Kidney epithelial cell (primary cell): Measurements from ENCODE around the gene OMP. TPM values are rescaled to one million over a fixed set of nuclear protein-coding genes. Genes with fewer than 3 reads are reported as not detected.

Experiments
- DNase-seq: peaks from one replicate; pipeline ENCODE4 v3.0.0-alpha.2; 2010; ENCODE audit warnings: low read depth
- H3K27me3 ChIP-seq: 2 replicates; pipeline ENCODE4 v1.6.0; 2011; ENCODE audit warnings: low read length; ENCODE audit not compliant: control insufficient read depth, insufficient read depth
- H3K36me3 ChIP-seq: 2 replicates; pipeline ENCODE4 v1.5.1; 2011; ENCODE audit warnings: low read length; ENCODE audit not compliant: control insufficient read depth, insufficient read depth
- H3K4me3 ChIP-seq: 2 replicates; pipeline ENCODE4 v1.5.1; 2011; ENCODE audit warnings: low read depth, mild to moderate bottlenecking, control low read depth, low read length
- total RNA-seq: library from RNA; depleted of rRNA; stranded (reverse); fragments of >200 nt; gene quantifications from 2 replicates; pipeline ENCODE4 v1.2.3, GENCODE V29; 2015
- TF ChIP-seq, protein P1 (sequence below): IDR thresholded peaks from 2 replicates; pipeline ENCODE4 v1.5.1; 2011; ENCODE audit warnings: mild to moderate bottlenecking, moderate library complexity, low read length, control low read depth, inconsistent platforms; ENCODE audit not compliant: insufficient read depth, poor library complexity, severe bottlenecking

The OMP gene
- total RNA-seq, 1 donor from 2014 or later: not detected

DNA sequence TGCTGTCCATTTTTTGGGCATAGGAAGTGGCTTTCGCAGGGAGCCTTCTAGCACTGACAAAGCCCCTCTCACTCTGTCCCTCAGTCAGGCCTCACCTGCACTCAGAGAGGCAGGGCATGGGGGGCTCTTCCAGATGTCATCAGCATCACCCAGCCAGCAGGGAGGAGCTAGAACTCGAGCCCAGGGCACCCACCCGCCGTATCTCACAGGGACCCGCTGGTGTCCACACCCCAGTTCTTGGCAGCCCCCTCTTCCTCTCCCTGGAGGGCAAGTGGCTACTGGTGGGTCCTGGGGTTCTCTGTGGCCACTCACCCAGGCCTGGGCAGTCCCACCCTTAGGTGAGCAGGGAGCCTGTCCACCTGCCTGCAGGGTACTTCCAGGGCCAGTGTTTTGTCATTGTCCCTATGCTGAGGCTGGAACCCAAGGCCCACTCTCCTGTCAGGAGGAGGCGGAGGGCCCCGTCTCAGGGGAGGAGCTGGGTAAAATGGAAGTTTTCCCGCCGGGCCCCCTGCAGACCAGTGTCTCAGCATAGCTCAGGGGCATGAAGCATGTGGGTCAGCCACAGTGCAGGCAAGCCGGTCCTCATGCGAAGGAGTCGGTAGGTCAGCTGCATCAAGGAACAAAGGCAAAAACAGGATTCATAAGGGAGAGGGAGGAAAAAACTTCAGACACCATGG, 47.2 kb downstream of the OMP start:
- no peak overlapping the region for H3K4me3 ChIP-seq
- TF ChIP-seq, protein P1, sequence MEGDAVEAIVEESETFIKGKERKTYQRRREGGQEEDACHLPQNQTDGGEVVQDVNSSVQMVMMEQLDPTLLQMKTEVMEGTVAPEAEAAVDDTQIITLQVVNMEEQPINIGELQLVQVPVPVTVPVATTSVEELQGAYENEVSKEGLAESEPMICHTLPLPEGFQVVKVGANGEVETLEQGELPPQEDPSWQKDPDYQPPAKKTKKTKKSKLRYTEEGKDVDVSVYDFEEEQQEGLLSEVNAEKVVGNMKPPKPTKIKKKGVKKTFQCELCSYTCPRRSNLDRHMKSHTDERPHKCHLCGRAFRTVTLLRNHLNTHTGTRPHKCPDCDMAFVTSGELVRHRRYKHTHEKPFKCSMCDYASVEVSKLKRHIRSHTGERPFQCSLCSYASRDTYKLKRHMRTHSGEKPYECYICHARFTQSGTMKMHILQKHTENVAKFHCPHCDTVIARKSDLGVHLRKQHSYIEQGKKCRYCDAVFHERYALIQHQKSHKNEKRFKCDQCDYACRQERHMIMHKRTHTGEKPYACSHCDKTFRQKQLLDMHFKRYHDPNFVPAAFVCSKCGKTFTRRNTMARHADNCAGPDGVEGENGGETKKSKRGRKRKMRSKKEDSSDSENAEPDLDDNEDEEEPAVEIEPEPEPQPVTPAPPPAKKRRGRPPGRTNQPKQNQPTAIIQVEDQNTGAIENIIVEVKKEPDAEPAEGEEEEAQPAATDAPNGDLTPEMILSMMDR: no peak
- peaks cover 43% of the 10 kb centered on the region for H3K27me3 ChIP-seq
- no peaks in the 10 kb centered on the region for H3K36me3 ChIP-seq
- DNase-seq: no peak

DNA sequence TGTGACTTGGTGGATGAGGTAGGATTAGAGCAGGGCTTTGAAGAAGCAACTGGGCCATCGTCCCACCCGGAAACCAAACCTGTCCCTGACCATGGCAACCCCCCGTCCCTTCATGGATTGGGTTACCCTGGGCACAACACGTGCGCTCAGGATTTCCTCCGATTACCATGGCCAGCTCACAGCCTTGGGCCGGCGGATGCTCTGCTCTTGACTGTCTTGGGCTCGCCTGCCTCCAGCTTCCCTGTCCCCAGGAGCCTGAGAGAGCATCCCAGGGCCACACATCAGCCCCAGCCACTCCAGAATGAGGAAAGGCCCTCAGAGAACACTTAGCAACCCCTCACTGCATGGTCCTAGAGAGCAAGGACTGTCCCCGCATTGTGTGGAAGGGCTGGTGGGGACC, 48.2 kb downstream of the OMP start:
- no peaks in the 10 kb centered on the region for H3K36me3 ChIP-seq
- H3K27me3 ChIP-seq: peaks cover 43% of the 10 kb centered on the region
- DNase-seq: no peak
- TF ChIP-seq, protein P1: no peak
- H3K4me3 ChIP-seq: no peak overlapping the region

DNA sequence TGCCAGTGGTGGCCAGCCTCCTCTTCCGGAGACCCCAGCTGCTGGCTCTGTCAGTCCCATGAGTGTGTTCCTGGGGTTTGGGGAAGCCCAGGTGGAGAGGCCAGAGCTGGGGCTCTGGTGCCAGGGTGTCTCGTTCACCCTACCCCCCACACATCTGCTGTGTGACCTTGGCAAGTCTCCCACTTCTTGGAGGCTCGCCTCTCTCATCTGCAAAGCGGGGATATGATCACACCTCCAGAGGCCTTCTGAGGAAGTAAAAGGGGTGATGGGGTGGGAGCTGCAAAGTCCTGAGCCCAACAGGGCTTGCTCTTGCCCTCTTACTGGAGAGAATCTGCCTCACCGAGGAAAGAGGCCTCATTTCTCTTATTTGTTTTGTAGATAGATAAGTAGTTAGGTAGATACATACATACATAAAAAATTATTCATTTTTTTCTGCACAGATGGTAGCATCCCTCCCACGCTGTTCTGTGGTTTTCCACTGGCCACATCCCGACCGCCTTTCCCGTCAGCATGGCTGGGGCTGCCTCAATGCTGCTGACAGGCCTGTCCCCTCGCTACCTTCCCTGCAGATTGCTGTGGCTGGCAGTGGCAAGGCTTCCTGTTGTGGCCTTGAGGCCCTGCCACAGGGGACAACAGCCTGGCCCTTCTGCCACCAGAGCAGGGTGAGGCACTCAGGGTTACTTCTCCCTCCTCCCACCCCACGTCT, 49.3 kb downstream of the OMP start:
- Histone ChIP-seq H3K36me3 (no peaks in the 10 kb centered on the region), H3K4me3 (no peak overlapping the region), H3K27me3 (peaks cover 35% of the 10 kb centered on the region)
- TF ChIP-seq, protein P1: no peak
- DNase-seq: no peak

DNA sequence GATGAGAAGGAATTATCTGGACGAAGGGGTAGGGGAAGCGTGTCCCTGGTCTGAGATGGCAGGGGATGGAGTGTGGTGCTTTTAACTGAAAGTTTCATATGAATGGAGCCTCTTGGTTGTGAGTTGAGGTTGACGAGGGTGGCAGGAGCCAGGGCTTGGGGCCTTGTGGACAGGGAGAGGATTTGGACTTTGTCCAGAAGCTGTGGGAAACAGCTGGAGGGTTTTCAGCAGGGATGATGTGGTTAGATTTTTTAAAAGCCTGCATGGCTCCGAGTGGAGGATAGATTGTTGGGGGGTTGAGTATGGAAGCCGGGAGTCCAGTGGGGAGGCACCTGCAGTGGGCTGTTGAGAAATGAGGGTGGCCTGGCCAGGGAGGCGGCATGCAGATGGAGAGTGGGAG, 50.2 kb downstream of the OMP start:
- H3K36me3 ChIP-seq: no peaks in the 10 kb centered on the region
- H3K27me3 ChIP-seq: peaks cover 33% of the 10 kb centered on the region
- H3K4me3 ChIP-seq: no peak overlapping the region
- no peak for DNase-seq
- TF ChIP-seq, protein P1: no peak

Other genes with a start within 250 kb of the OMP start
- 20.8 and 27.6 TPM in 2 replicates for gene ACER3, start 241.9 kb upstream of the OMP start, total RNA-seq
- not detected in 2 replicates for gene B3GNT6, start 68.4 kb upstream of the OMP start, total RNA-seq
- 7.8 and 9.7 TPM in 2 replicates for gene CAPN5, start 35.9 kb upstream of the OMP start, total RNA-seq
- 0.17 and 0.89 TPM in 2 replicates for gene MYO7A, start 25.4 kb downstream of the OMP start, total RNA-seq
- 0.08 TPM in 1 of 2 replicates, not detected in the other for gene GDPD4, start 198.8 kb downstream of the OMP start, total RNA-seq